GM12878 (cell line): Measurements from ENCODE around the gene UNC13D. TPM values are rescaled to one million over a fixed set of nuclear protein-coding genes. Genes with fewer than 3 reads are reported as not detected.

ENCODE experiments used
- ATAC-seq: fragments of 200-7000 bp; cut with Tn5 transposase; 3 replicates; pipeline ENCODE4 v1.9.1; 2020; ENCODE audit warnings: mild to moderate bottlenecking, moderate library complexity
- BruUV-seq: library from RNA; stranded (reverse); fragments of 400-500 nt; replicated peaks from 2 replicates; lab custom pipeline; 2021; lab: Mats Ljungman, UMichigan
- CTCF ChIA-PET: fragments of 300-600 bp; sonication (Branson Sonifier 250); formaldehyde crosslinking; extraction: SDS; loops from one replicate; lab custom pipeline; 2021; ENCODE audit warnings: inconsistent platforms; lab: Yijun Ruan, JAX
- POLR2A ChIA-PET: fragments of 350-600 bp; formaldehyde crosslinking; extraction: SDS; loops from one replicate; lab custom pipeline; 2021; ENCODE audit warnings: inconsistent platforms; lab: Charles Lee
- RAD21 ChIA-PET: fragments of 300-600 bp; sonication (Branson Sonifier 250); formaldehyde crosslinking; loops from one replicate; lab custom pipeline; 2023; ENCODE audit warnings: antibody characterized with exemption; ENCODE audit not compliant: unreplicated experiment; lab: Charles Lee
- SMC1A ChIA-PET: fragments of 300-600 bp; sonication (Branson Sonifier 250); formaldehyde crosslinking; loops from one replicate; lab custom pipeline; 2023; ENCODE audit not compliant: unreplicated experiment, uncharacterized antibody; lab: Charles Lee
- DNase-seq: peaks from one replicate; pipeline ENCODE4 v3.0.0-alpha.2; 2011; ENCODE audit warnings: low read depth, low spot score
- FAIRE-seq: peaks from 3 replicates; lab custom pipeline; 2011; peaks lifted over from hg19 to GRCh38; lab: Jason Lieb, UNC
- H2AFZ ChIP-seq: 2 replicates; pipeline ENCODE4 v1.6.0; 2011; ENCODE audit warnings: low read depth, low read length, control low read depth; ENCODE audit not compliant: control insufficient read depth
- H3K27ac ChIP-seq: 2 replicates; pipeline ENCODE4 v1.5.1; 2011; ENCODE audit warnings: control low read depth; ENCODE audit not compliant: control insufficient read depth, insufficient read depth
- H3K27me3 ChIP-seq, 2 experiments: replicated peaks in 1 of 2; 2 replicates each; pipeline versions ENCODE4 v1.6.0 to v1.6.1; 2011; ENCODE audit warnings: low read length in 1 of 2; ENCODE audit not compliant: control insufficient read depth in 2 of 2, insufficient read depth in 2 of 2
- H3K36me3 ChIP-seq, 2 experiments: 2 replicates each; pipeline ENCODE4 v1.5.1; 2011; ENCODE audit warnings: low read length in 1 of 2; ENCODE audit not compliant: control insufficient read depth in 2 of 2, insufficient read depth in 2 of 2
- H3K4me1 ChIP-seq: 2 replicates; pipeline ENCODE4 v1.6.1; 2011; ENCODE audit warnings: mild to moderate bottlenecking, low read length, moderate library complexity, mixed read lengths; ENCODE audit not compliant: control insufficient read depth, insufficient read depth
- H3K4me2 ChIP-seq: 2 replicates; pipeline ENCODE4 v1.6.0; 2011; ENCODE audit warnings: control low read depth; ENCODE audit not compliant: control insufficient read depth, insufficient read depth
- H3K4me3 ChIP-seq: fragments of 200-600 bp; sonication (generic); 2 replicates; pipeline ENCODE4 v1.5.1; 2016
- H3K79me2 ChIP-seq: 2 replicates; pipeline ENCODE4 v1.6.0; 2011; ENCODE audit warnings: low read length; ENCODE audit not compliant: control insufficient read depth, insufficient read depth
- H3K9ac ChIP-seq: 2 replicates; pipeline ENCODE4 v1.8.0; 2011; ENCODE audit warnings: low read length, control low read depth, mixed read lengths; ENCODE audit not compliant: control insufficient read depth, insufficient read depth
- H3K9me3 ChIP-seq: replicated peaks from 3 replicates; pipeline ENCODE4 v1.5.1; 2011; ENCODE audit warnings: mild to moderate bottlenecking, low read length; ENCODE audit not compliant: control insufficient read depth, insufficient read depth
- H4K20me1 ChIP-seq: 2 replicates; pipeline ENCODE4 v1.6.0; 2011; ENCODE audit not compliant: control insufficient read depth, insufficient read depth
- MYC ChIP-seq: IDR thresholded peaks from 2 replicates; pipeline ENCODE4 v1.6.1; 2011; ENCODE audit warnings: mild to moderate bottlenecking, low read length, moderate library complexity, inconsistent platforms; ENCODE audit not compliant: insufficient read depth, insufficient replicate concordance, insufficient read length, severe bottlenecking
- POLR2A ChIP-seq: IDR thresholded peaks from 2 replicates; pipeline ENCODE4 v1.6.1; 2011; ENCODE audit warnings: low read depth, mild to moderate bottlenecking, low read length
- SP1 ChIP-seq: IDR thresholded peaks from one replicate; pipeline ENCODE4 v1.6.1; 2011; ENCODE audit warnings: low read depth, low read length
- STAT1 ChIP-seq: fragments of 450-650 bp; conservative IDR thresholded peaks from 2 replicates; pipeline ENCODE4 v1.6.1; 2014; ENCODE audit warnings: antibody characterized with exemption, mild to moderate bottlenecking
- ZBED1 ChIP-seq: IDR thresholded peaks from 2 replicates; pipeline ENCODE4 v1.6.1; 2016; ENCODE audit warnings: borderline replicate concordance
- ZNF274 ChIP-seq: IDR thresholded peaks from one replicate; pipeline ENCODE4 v1.8.0; 2011; ENCODE audit not compliant: insufficient read length, insufficient read depth
- WGBS: methylation state at CpG from one replicate; pipeline ENCODE4 v1.1.6; 2016; ENCODE audit warnings: low lambda C conversion rate; ENCODE audit not compliant: insufficient replicate concordance, insufficient coverage; ENCODE audit errors: missing lambda C conversion rate; 5-methylcytosine and 5-hydroxymethylcytosine counted together
- in situ Hi-C: fragments of 300-500 bp; cut with MboI; formaldehyde crosslinking; loops from 9 replicates; pipeline ENCODE4 v1.14.3; 2018; ENCODE audit warnings: mixed read lengths
- intact Hi-C: fragments of 100-400 bp; cut with micrococcal nuclease; formaldehyde crosslinking; loops from one replicate; pipeline ENCODE4 v1.14.2; 2022; ENCODE audit not compliant: unreplicated experiment
- polyA plus RNA-seq, 11 experiments: library from polyadenylated mRNA; depleted of rRNA in 4 of 11; unstranded in 6 of 11; stranded (reverse) in 5 of 11; fragments of >200 nt; fragmentation: Nextera tagmentation in 4 of 11; fragmentation: Illumina TruSeq in 1 of 11; extraction: Ambion mirVana in 4 of 11; extraction: Trizol in 1 of 11; gene quantifications; 1 replicate in 1 of 11; 2 replicates in 10 of 11; pipeline versions ENCODE4 v1.2.1 to v1.2.3, GENCODE V29; 2011 to 2016; ENCODE audit warnings: inconsistent platforms in 2 of 11, missing spikeins in 2 of 11, low read depth in 1 of 11
- total RNA-seq, 4 experiments: library from RNA; depleted of rRNA in 3 of 4; stranded (reverse); fragments of >200 nt in 3 of 4; fragmentation: Illumina TruSeq in 1 of 4; extraction: Trizol in 1 of 4; gene quantifications; 2 replicates each; pipeline versions ENCODE4 v1.2.1 to v1.2.3, GENCODE V29; 2013 to 2021
- TF ChIP-seq, protein P1 (sequence below): IDR thresholded peaks from 2 replicates; pipeline ENCODE4 v1.6.1; 2011; ENCODE audit warnings: mild to moderate bottlenecking, low read depth, low read length, moderate library complexity; ENCODE audit not compliant: insufficient replicate concordance
- TF ChIP-seq, protein P2 (sequence below): IDR thresholded peaks from 2 replicates; pipeline ENCODE4 v1.6.1; 2012; ENCODE audit warnings: low read depth, low read length, improper control_type of control experiment
- TF ChIP-seq, protein P3 (sequence below): fragments of 450-650 bp; IDR thresholded peaks from 2 replicates; pipeline ENCODE4 v1.6.1; 2017; ENCODE audit warnings: mild to moderate bottlenecking, moderate library complexity
- TF ChIP-seq, protein P4 (sequence below): IDR thresholded peaks from 2 replicates; pipeline ENCODE4 v1.6.1; 2011; ENCODE audit warnings: low read depth, low read length, improper control_type of control experiment, borderline replicate concordance

UNC13D gene
- total and polyA plus RNA-seq, 10 of the 15 experiments (the other 5 are each of a cell fraction or from before 2014, with no cell fraction given): 0.32 to 63.9 (median 25.2) TPM

DNA sequence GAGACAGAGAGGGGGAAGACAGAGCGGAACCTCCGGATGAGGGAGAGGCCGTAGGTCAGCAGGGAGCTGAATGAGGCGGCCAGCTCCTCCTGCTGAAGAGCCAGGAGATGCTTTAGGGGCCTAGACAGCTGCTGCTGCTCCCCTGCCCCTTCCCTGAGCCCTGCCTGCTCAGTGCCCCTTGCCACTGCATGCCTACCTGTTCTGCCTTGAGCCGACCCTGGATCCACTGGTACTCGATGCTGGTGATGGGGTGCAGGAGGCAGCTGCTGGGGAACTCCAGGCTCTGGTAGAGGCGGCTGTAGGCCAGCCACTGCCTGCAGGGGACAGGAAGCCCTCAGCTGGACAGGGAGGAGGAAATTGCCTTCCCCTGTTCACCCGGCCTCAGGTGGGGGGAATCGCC lies 7.6 kb downstream of the UNC13D start:
- Histone ChIP-seq H3K36me3 (peaks cover 0 to 5% of the 10 kb centered on the region in 2 experiments; a peak in 3 of 4 replicates), H2AFZ (no peak overlapping the region), H3K4me2 (no peak overlapping the region), H3K27ac (no peak overlapping the region), H3K27me3 (no peaks in the 10 kb centered on the region), H3K9me3 (no peaks in the 10 kb centered on the region), H3K79me2 (no peaks in the 10 kb centered on the region), H3K4me3 (no peak overlapping the region), H4K20me1 (no peaks in the 10 kb centered on the region), H3K9ac (no peak overlapping the region), H3K4me1 (no peaks in the 10 kb centered on the region)
- ATAC-seq (no peak), DNase-seq (no peak), FAIRE-seq (no peak)
- ChIA-PET SMC1A (interaction anchor here (1.0 kb wide), 1 partner anchor 9 kb away, joined by 3 read pairs; no protein-coding TSS in a partner anchor), RAD21 (no interaction called here), POLR2A (interaction anchor here (1.0 to 1.9 kb wide), 2 partner anchors 9 to 10 kb away, joined by 3 to 9 read pairs; partner anchors contain the start of gene UNC13D), CTCF (interaction anchor here (0.9 kb wide), 1 partner anchor 9 kb away, joined by 3 read pairs; no protein-coding TSS in a partner anchor)
- no TSS peak for BruUV-seq
- intact Hi-C loops: no loop called here
- no peak for TF ChIP-seq SP1
- no peak for TF ChIP-seq ZBED1
- TF ChIP-seq MYC: no peak
- no peak for TF ChIP-seq ZNF274
- TF ChIP-seq POLR2A: no peak
- no peak for TF ChIP-seq STAT1
- TF ChIP-seq, protein P1, sequence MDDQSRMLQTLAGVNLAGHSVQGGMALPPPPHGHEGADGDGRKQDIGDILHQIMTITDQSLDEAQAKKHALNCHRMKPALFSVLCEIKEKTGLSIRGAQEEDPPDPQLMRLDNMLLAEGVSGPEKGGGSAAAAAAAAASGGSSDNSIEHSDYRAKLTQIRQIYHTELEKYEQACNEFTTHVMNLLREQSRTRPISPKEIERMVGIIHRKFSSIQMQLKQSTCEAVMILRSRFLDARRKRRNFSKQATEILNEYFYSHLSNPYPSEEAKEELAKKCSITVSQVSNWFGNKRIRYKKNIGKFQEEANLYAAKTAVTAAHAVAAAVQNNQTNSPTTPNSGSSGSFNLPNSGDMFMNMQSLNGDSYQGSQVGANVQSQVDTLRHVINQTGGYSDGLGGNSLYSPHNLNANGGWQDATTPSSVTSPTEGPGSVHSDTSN: no peak
- TF ChIP-seq, protein P2, sequence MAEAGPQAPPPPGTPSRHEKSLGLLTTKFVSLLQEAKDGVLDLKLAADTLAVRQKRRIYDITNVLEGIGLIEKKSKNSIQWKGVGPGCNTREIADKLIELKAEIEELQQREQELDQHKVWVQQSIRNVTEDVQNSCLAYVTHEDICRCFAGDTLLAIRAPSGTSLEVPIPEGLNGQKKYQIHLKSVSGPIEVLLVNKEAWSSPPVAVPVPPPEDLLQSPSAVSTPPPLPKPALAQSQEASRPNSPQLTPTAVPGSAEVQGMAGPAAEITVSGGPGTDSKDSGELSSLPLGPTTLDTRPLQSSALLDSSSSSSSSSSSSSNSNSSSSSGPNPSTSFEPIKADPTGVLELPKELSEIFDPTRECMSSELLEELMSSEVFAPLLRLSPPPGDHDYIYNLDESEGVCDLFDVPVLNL: no peak
- TF ChIP-seq, protein P3, sequence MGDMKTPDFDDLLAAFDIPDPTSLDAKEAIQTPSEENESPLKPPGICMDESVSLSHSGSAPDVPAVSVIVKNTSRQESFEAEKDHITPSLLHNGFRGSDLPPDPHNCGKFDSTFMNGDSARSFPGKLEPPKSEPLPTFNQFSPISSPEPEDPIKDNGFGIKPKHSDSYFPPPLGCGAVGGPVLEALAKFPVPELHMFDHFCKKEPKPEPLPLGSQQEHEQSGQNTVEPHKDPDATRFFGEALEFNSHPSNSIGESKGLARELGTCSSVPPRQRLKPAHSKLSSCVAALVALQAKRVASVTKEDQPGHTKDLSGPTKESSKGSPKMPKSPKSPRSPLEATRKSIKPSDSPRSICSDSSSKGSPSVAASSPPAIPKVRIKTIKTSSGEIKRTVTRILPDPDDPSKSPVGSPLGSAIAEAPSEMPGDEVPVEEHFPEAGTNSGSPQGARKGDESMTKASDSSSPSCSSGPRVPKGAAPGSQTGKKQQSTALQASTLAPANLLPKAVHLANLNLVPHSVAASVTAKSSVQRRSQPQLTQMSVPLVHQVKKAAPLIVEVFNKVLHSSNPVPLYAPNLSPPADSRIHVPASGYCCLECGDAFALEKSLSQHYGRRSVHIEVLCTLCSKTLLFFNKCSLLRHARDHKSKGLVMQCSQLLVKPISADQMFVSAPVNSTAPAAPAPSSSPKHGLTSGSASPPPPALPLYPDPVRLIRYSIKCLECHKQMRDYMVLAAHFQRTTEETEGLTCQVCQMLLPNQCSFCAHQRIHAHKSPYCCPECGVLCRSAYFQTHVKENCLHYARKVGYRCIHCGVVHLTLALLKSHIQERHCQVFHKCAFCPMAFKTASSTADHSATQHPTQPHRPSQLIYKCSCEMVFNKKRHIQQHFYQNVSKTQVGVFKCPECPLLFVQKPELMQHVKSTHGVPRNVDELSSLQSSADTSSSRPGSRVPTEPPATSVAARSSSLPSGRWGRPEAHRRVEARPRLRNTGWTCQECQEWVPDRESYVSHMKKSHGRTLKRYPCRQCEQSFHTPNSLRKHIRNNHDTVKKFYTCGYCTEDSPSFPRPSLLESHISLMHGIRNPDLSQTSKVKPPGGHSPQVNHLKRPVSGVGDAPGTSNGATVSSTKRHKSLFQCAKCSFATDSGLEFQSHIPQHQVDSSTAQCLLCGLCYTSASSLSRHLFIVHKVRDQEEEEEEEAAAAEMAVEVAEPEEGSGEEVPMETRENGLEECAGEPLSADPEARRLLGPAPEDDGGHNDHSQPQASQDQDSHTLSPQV: no peak
- TF ChIP-seq, protein P4, sequence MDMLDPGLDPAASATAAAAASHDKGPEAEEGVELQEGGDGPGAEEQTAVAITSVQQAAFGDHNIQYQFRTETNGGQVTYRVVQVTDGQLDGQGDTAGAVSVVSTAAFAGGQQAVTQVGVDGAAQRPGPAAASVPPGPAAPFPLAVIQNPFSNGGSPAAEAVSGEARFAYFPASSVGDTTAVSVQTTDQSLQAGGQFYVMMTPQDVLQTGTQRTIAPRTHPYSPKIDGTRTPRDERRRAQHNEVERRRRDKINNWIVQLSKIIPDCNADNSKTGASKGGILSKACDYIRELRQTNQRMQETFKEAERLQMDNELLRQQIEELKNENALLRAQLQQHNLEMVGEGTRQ: no peak
- 72% methylated on average over 9 of the region's 9 CpGs for WGBS
- in situ Hi-C loops: no loop called here
